Measurements from ENCODE around the gene DENND11.

The DENND11 gene, protein sequence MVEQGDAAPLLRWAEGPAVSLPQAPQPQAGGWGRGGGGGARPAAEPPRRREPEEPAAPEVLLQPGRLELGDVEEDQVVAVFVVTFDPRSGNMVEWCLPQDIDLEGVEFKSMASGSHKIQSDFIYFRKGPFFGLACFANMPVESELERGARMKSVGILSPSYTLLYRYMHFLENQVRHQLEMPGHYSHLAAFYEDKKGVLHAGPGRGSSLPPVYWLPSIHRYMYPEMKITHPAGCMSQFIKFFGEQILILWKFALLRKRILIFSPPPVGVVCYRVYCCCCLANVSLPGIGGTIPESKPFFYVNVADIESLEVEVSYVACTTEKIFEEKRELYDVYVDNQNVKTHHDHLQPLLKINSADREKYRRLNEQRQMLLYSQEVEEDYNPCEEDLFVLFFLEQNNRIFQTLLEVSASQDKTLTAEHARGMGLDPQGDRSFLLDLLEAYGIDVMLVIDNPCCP

GRCh38 chr7:141702047-141702567 lies at the start of gene DENND11:
Gene DENND11, minus strand, starts transcription at chr7:141702166. Its CDS starts 13 bp downstream, at chr7:141702153.
- peak within 1 kb of the TSS; percentile 66 for H3K9ac ChIP-seq (ENCODE audit: insufficient read length, low read depth)

GRCh38 chr7:141748396-141748795 lies 46.4 kb upstream of the DENND11 start:
- no peak for DNase-seq (ENCODE audit: low read depth, low spot score)
- no peaks in the 10 kb centered on the region for H3K27me3 ChIP-seq (ENCODE audit: insufficient read depth, insufficient read length)
- H3K4me1 ChIP-seq (ENCODE audit: insufficient read depth, insufficient read length), result no peaks in the 10 kb centered on the region
- H3K36me3 ChIP-seq (ENCODE audit: insufficient read depth, insufficient read length, low read length), result peaks cover 86% of the 10 kb centered on the region
- H3K4me3 ChIP-seq (ENCODE audit: insufficient read length, low read depth), result no peak overlapping the region
- H3K9ac ChIP-seq (ENCODE audit: insufficient read length, low read depth), result no peak overlapping the region
- no peak for TF ChIP-seq ZNF274 (IDR thresholded peaks at IDR 0.05; ENCODE audit: low read depth, low read length)
- TF ChIP-seq SUZ12 (IDR thresholded peaks at IDR 0.05; ENCODE audit: extremely low read depth, insufficient read depth, insufficient read length), result no peak
- TF ChIP-seq YY1 (IDR thresholded peaks at IDR 0.05; ENCODE audit: insufficient read depth, insufficient read length), result no peak
- peaks cover 45% of the 10 kb centered on the region for H3K9me3 ChIP-seq (ENCODE audit: insufficient read depth, low read length)

More at GRCh38 chr7:141702047-141702567, at the start of gene DENND11:
- Histone ChIP-seq H3K9me3 (ENCODE audit: insufficient read depth, low read length) (no peaks in the 10 kb centered on the region), H3K4me3 (ENCODE audit: insufficient read length, low read depth) (peak within 1 kb of the TSS; percentile 62), H3K4me1 (ENCODE audit: insufficient read depth, insufficient read length) (no peaks in the 10 kb centered on the region), H3K36me3 (ENCODE audit: insufficient read depth, insufficient read length, low read length) (no peaks in the 10 kb centered on the region), H3K27me3 (ENCODE audit: insufficient read depth, insufficient read length) (peaks cover 17% of the 10 kb centered on the region)
- DNase-seq (ENCODE audit: low read depth, low spot score), result no peak
- TF ChIP-seq SUZ12 (IDR thresholded peaks at IDR 0.05; ENCODE audit: extremely low read depth, insufficient read depth, insufficient read length) (no peak), ZNF274 (IDR thresholded peaks at IDR 0.05; ENCODE audit: low read depth, low read length) (no peak), YY1 (IDR thresholded peaks at IDR 0.05; ENCODE audit: insufficient read depth, insufficient read length) (no peak)

GRCh38 chr7:141744131-141744530 lies 42.2 kb upstream of the DENND11 start:
- peaks cover 82% of the 10 kb centered on the region for H3K36me3 ChIP-seq (ENCODE audit: insufficient read depth, insufficient read length, low read length)
- no peak overlapping the region for H3K9ac ChIP-seq (ENCODE audit: insufficient read length, low read depth)
- peaks cover 5% of the 10 kb centered on the region; the same call in 1 of the 2 replicates for H3K9me3 ChIP-seq (ENCODE audit: insufficient read depth, low read length)
- H3K27me3 ChIP-seq (ENCODE audit: insufficient read depth, insufficient read length), result no peaks in the 10 kb centered on the region
- H3K4me3 ChIP-seq (ENCODE audit: insufficient read length, low read depth), result no peak overlapping the region
- H3K4me1 ChIP-seq (ENCODE audit: insufficient read depth, insufficient read length), result no peaks in the 10 kb centered on the region
- DNase-seq (ENCODE audit: low read depth, low spot score), result no peak
- TF ChIP-seq ZNF274 (IDR thresholded peaks at IDR 0.05; ENCODE audit: low read depth, low read length), result no peak

- TF ChIP-seq ZNF274 (IDR thresholded peaks at IDR 0.05; ENCODE audit: low read depth, low read length), result no peak
- TF ChIP-seq SUZ12 (IDR thresholded peaks at IDR 0.05; ENCODE audit: extremely low read depth, insufficient read depth, insufficient read length), result no peak
- no peak for TF ChIP-seq YY1 (IDR thresholded peaks at IDR 0.05; ENCODE audit: insufficient read depth, insufficient read length)
- Histone ChIP-seq H3K9ac (ENCODE audit: insufficient read length, low read depth) (no peak overlapping the region), H3K4me3 (ENCODE audit: insufficient read length, low read depth) (no peak overlapping the region), H3K4me1 (ENCODE audit: insufficient read depth, insufficient read length) (no peaks in the 10 kb centered on the region), H3K9me3 (ENCODE audit: insufficient read depth, low read length) (no peaks in the 10 kb centered on the region), H3K27me3 (ENCODE audit: insufficient read depth, insufficient read length) (no peaks in the 10 kb centered on the region), H3K36me3 (ENCODE audit: insufficient read depth, insufficient read length, low read length) (peaks cover 71% of the 10 kb centered on the region)
- no peak for DNase-seq (ENCODE audit: low read depth, low spot score)
Observed at GRCh38 chr7:141742229-141742628, 40.3 kb upstream of the DENND11 start.

DNA sequence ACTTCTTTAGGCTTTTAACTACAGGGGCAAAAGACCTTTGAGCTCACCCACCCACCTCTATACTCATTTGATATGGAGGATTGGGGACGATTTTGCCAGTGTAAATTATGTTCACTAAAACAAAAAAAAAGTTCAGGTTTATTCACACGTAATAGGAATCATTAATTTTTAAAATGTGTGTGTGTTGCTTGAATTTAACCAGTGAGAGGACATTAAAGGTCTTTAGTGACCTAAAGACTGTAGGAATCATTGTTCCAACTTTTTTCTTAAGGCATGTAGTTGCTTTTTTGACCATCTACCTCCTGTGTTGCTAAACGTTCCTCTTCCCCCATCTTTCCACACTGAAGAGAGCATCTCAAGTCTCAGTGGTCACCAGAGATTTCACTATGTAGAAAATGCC lies 37.3 kb upstream of the DENND11 start:
- H3K36me3 ChIP-seq (ENCODE audit: insufficient read depth, insufficient read length, low read length), result peaks cover 46% of the 10 kb centered on the region
- peak overlapping the region; percentile 86 for H3K4me3 ChIP-seq (ENCODE audit: insufficient read length, low read depth)

GRCh38 chr7:141738592-141739013 lies 36.6 kb upstream of the DENND11 start:
- no peaks in the 10 kb centered on the region for H3K27me3 ChIP-seq (ENCODE audit: insufficient read depth, insufficient read length)
- TF ChIP-seq SUZ12 (IDR thresholded peaks at IDR 0.05; ENCODE audit: extremely low read depth, insufficient read depth, insufficient read length) (no peak), ZNF274 (IDR thresholded peaks at IDR 0.05; ENCODE audit: low read depth, low read length) (no peak)
- peaks cover 40% of the 10 kb centered on the region for H3K36me3 ChIP-seq (ENCODE audit: insufficient read depth, insufficient read length, low read length)
- H3K4me3 ChIP-seq (ENCODE audit: insufficient read length, low read depth), result peak overlapping the region; percentile 86
- peak overlapping the region; percentile 86 for H3K9ac ChIP-seq (ENCODE audit: insufficient read length, low read depth)
- no peaks in the 10 kb centered on the region for H3K4me1 ChIP-seq (ENCODE audit: insufficient read depth, insufficient read length)
- H3K9me3 ChIP-seq (ENCODE audit: insufficient read depth, low read length), result no peaks in the 10 kb centered on the region
- no peak for DNase-seq (ENCODE audit: low read depth, low spot score)

More for the DNA sequence above, 37.3 kb upstream of the DENND11 start:
- H3K9ac ChIP-seq (ENCODE audit: insufficient read length, low read depth), result peak overlapping the region; percentile 86
- H3K4me1 ChIP-seq (ENCODE audit: insufficient read depth, insufficient read length), result no peaks in the 10 kb centered on the region
- H3K9me3 ChIP-seq (ENCODE audit: insufficient read depth, low read length), result no peaks in the 10 kb centered on the region
- no peaks in the 10 kb centered on the region for H3K27me3 ChIP-seq (ENCODE audit: insufficient read depth, insufficient read length)
- no peak for DNase-seq (ENCODE audit: low read depth, low spot score)
- TF ChIP-seq ZNF274 (IDR thresholded peaks at IDR 0.05; ENCODE audit: low read depth, low read length) (no peak), YY1 (IDR thresholded peaks at IDR 0.05; ENCODE audit: insufficient read depth, insufficient read length) (no peak), SUZ12 (IDR thresholded peaks at IDR 0.05; ENCODE audit: extremely low read depth, insufficient read depth, insufficient read length) (no peak)

DNA sequence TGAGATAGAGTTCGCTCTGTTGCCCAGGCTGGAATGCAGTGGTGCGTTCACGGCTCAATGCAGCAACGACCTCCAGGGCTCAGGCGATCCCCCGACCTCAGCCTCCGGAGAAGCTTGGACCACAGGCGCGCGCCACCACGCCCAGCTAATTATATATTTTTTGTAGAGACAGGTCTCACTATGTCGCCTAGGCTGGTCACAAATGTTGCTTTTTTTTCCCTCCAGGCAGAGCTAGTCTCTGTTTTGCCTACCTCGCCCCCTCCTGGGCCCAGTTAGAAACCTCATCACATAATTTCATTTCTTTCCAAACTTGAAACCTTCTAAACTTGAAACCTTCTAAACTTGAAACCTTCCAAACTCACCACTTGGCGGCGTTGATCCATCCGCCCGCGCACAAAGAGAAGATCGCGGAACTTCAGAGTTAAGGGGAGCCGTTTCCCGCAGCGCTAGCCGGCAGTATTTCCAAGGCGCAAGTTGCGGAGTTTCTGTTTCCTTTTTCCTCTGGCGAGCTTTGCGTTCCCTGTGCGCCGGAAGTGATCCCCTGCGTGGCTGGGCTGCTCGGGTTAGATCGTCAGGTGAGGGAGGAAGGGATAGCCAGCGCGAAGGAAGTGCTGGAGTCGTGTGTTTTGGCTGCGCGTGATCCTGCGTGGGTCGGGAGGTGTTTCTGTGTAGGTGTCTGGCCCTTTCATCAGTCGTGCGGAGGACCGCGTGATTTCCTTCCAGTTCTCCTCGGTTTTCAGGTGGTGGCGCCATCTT lies 36.0 kb upstream of the DENND11 start, which contains the start of gene SSBP1:
Gene SSBP1, plus strand, starts transcription at position 523 of the 756 bp plus-strand sequence. CDS start 809 bp downstream, outside the sequence.
- H3K4me3 ChIP-seq (ENCODE audit: insufficient read length, low read depth), result peak within 1 kb of the TSS; percentile 86
- no peaks in the 10 kb centered on the region for H3K4me1 ChIP-seq (ENCODE audit: insufficient read depth, insufficient read length)
- no peaks in the 10 kb centered on the region for H3K27me3 ChIP-seq (ENCODE audit: insufficient read depth, insufficient read length)
- DNase-seq (ENCODE audit: low read depth, low spot score), result peak; percentile 96
- TF ChIP-seq ZNF274 (IDR thresholded peaks at IDR 0.05; ENCODE audit: low read depth, low read length) (no peak), YY1 (IDR thresholded peaks at IDR 0.05; ENCODE audit: insufficient read depth, insufficient read length) (peak; percentile 40)
- peak within 1 kb of the TSS; percentile 86 for H3K9ac ChIP-seq (ENCODE audit: insufficient read length, low read depth)
- peaks cover 34% of the 10 kb centered on the region for H3K36me3 ChIP-seq (ENCODE audit: insufficient read depth, insufficient read length, low read length)
- H3K9me3 ChIP-seq (ENCODE audit: insufficient read depth, low read length), result no peaks in the 10 kb centered on the region
